Measurements from ENCODE around the gene DIO3.

DIO3 gene

GRCh38 chr14:101520621-101521472 lies 40.4 kb upstream of the DIO3 start:
- no peak for TF ChIP-seq CTCF (IDR thresholded peaks at IDR 0.05; ENCODE audit: borderline replicate concordance, extremely low read depth, low read length, poor library complexity, severe bottlenecking)
- no peak for TF ChIP-seq EZH2 (IDR thresholded peaks at IDR 0.05; ENCODE audit: borderline replicate concordance, low read depth, low read length, severe bottlenecking)

GRCh38 chr14:101521473-101521915 lies 39.8 kb upstream of the DIO3 start:
- Histone ChIP-seq H3K4me1 (ENCODE audit: insufficient read depth, low read length) (no peaks in the 10 kb centered on the region), H3K79me2 (ENCODE audit: insufficient read depth, low read length) (no peaks in the 10 kb centered on the region), H3K4me2 (ENCODE audit: insufficient read depth, low read length) (no peak overlapping the region), H3K9ac (ENCODE audit: low read depth, low read length) (no peak overlapping the region), H3K4me3 (ENCODE audit: low read depth in 1 of 2, low read length in 2 of 2) (no peak overlapping the region), H4K20me1 (ENCODE audit: insufficient read depth, low read length) (no peaks in the 10 kb centered on the region), H2AFZ (ENCODE audit: low read depth, low read length) (no peak overlapping the region), H3K9me3 (ENCODE audit: insufficient read depth, low read length, severe bottlenecking) (no peaks in the 10 kb centered on the region), H3K36me3 (ENCODE audit: insufficient read depth, low read length) (no peaks in the 10 kb centered on the region), H3K27me3 (ENCODE audit: insufficient read depth, low read length, poor library complexity) (no peaks in the 10 kb centered on the region), H3K27ac (ENCODE audit: low read length) (no peak overlapping the region)
- DNase-seq: no peak
- no peak for ATAC-seq (ENCODE audit: insufficient read depth, low read depth)
- TF ChIP-seq CTCF (IDR thresholded peaks at IDR 0.05; ENCODE audit: borderline replicate concordance, extremely low read depth, low read length, poor library complexity, severe bottlenecking) (no peak), EZH2 (IDR thresholded peaks at IDR 0.05; ENCODE audit: borderline replicate concordance, low read depth, low read length, severe bottlenecking) (no peak)

More at GRCh38 chr14:101520621-101521472, 40.4 kb upstream of the DIO3 start:
- Histone ChIP-seq H4K20me1 (ENCODE audit: insufficient read depth, low read length) (no peaks in the 10 kb centered on the region), H3K4me1 (ENCODE audit: insufficient read depth, low read length) (no peaks in the 10 kb centered on the region), H3K4me3 (ENCODE audit: low read depth in 1 of 2, low read length in 2 of 2) (no peak overlapping the region), H3K27me3 (ENCODE audit: insufficient read depth, low read length, poor library complexity) (no peaks in the 10 kb centered on the region), H3K4me2 (ENCODE audit: insufficient read depth, low read length) (no peak overlapping the region), H3K9ac (ENCODE audit: low read depth, low read length) (no peak overlapping the region), H3K27ac (ENCODE audit: low read length) (no peak overlapping the region), H3K79me2 (ENCODE audit: insufficient read depth, low read length) (no peaks in the 10 kb centered on the region), H3K9me3 (ENCODE audit: insufficient read depth, low read length, severe bottlenecking) (peaks cover 4% of the 10 kb centered on the region), H3K36me3 (ENCODE audit: insufficient read depth, low read length) (no peaks in the 10 kb centered on the region), H2AFZ (ENCODE audit: low read depth, low read length) (no peak overlapping the region)
- ATAC-seq (ENCODE audit: insufficient read depth, low read depth) (no peak), DNase-seq (no peak)

GRCh38 chr14:101521978-101522377 lies 39.3 kb upstream of the DIO3 start:
- no peak overlapping the region for H2AFZ ChIP-seq (ENCODE audit: low read depth, low read length)
- no peak for ATAC-seq (ENCODE audit: insufficient read depth, low read depth)
- H3K79me2 ChIP-seq (ENCODE audit: insufficient read depth, low read length): no peaks in the 10 kb centered on the region
- H3K4me3 ChIP-seq (ENCODE audit: low read depth in 1 of 2, low read length in 2 of 2): no peak overlapping the region
- no peaks in the 10 kb centered on the region for H3K4me1 ChIP-seq (ENCODE audit: insufficient read depth, low read length)
- no peak overlapping the region for H3K9ac ChIP-seq (ENCODE audit: low read depth, low read length)
- no peaks in the 10 kb centered on the region for H3K36me3 ChIP-seq (ENCODE audit: insufficient read depth, low read length)
- no peaks in the 10 kb centered on the region for H3K27me3 ChIP-seq (ENCODE audit: insufficient read depth, low read length, poor library complexity)
- no peak for DNase-seq
- no peaks in the 10 kb centered on the region for H4K20me1 ChIP-seq (ENCODE audit: insufficient read depth, low read length)
- no peak overlapping the region for H3K4me2 ChIP-seq (ENCODE audit: insufficient read depth, low read length)
- TF ChIP-seq EZH2 (IDR thresholded peaks at IDR 0.05; ENCODE audit: borderline replicate concordance, low read depth, low read length, severe bottlenecking): no peak
- TF ChIP-seq CTCF (IDR thresholded peaks at IDR 0.05; ENCODE audit: borderline replicate concordance, extremely low read depth, low read length, poor library complexity, severe bottlenecking): no peak
- no peaks in the 10 kb centered on the region for H3K9me3 ChIP-seq (ENCODE audit: insufficient read depth, low read length, severe bottlenecking)
- H3K27ac ChIP-seq (ENCODE audit: low read length): no peak overlapping the region

Measured in DND-41 (cell line).